HG03354 (cell line): ENCODE results near the gene NARF.
"Not testable (repeated sequence)": the region's sequence is repeated elsewhere in the genome, so short reads cannot be mapped to it uniquely, and the experiment has no call there.

Experiments used
- ATAC-seq: cut with Tn5 transposase; IDR thresholded peaks from one replicate; pipeline ENCODE4 v1.9.1; 2021; ENCODE audit warnings: mild to moderate bottlenecking; ENCODE audit not compliant: unreplicated experiment, poor library complexity, severe bottlenecking

NARF gene

DNA sequence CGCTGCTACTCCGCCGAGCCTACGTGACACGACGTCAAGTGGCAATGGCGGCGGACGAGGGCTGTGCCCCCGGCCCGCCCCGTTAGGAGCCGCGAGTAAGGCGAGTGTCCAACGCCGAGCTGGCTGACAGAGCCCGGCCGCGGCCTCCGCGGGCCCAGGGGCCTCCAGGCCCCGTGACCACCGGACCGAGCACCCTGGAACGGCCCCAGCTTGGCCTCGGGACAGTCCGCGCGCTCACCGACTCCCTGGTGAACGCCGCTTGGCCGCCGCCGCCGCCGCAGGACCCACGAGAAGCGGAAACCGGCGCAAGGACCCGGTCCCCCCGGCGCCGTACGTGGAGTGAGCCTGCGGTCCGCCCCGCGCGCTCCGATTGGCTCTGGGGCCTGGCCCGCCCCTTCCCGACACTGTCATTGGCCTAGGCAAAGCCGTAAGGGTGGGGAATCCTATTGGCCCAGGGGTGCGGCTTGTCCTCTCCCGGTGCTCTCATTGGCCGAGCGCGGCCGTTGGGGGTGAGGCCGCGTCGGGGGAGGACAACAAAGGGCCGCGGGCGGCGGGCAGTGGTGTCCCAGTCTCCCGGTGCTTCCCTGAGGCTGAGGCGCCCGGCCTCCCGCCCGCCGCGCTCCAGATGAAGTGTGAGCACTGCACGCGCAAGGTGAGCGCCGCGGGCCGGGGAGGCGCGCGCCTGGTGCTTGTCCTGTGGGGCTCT, at the start of gene NARF:
NARF (plus strand) TSS at position 563 of the 706 bp plus-strand sequence; CDS start at position 626, 63 bp downstream.
- ATAC-seq, result peak; percentile 92

DNA sequence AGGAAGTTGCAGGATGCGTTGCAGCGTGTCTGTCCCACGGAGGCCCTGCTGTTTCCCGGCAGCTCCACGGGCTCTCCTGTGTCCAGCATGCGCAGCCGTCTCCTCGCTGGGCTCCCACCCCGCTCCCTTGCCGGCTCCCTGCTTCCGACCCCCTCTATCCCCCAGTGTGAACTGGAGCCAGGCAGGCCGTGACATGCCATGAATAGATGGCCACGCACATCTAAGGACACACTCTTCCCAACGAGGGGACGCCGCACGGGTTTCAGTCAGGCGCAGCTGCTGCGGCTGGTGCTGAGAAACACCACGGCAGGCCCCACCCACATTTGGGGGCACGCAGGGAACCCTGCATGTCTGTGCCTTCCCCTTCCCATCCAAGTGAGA, 49.6 kb upstream of the NARF start:
- no peak for ATAC-seq

GRCh38 chr17:82410014-82410716, 48.4 kb upstream of the NARF start:
- ATAC-seq, result no peak

DNA sequence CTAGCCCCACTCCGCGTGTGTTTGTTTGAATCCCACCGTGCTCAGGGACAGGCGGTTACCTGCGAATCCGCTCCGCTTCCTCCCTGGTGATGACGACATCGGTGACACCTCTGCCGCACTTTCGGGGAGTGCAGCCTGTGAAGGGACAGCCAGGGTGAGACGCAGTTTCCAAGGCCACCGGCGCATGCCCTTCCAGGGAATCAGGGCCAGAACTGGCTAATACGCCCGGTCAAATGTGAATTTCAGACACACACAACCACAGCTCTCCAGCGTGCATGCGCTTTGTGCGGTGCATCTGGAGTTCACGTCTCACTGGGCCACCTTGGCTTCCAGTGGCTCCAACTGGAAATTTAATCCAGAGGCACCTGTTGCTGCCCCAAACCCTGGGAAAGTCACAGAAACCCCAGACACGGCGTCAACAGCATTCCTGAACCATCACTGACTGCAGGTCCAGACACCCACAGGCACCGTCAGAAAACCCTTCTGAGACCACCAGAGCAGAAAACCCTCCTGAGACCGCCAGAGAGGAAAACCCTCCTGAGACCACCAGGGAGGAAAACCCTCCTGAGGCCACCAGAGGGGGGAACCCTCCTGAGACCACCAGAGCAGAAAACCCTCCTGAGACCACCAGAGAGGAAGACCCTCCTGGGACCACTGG, 47.0 kb upstream of the NARF start:
- ATAC-seq, result no peak

DNA sequence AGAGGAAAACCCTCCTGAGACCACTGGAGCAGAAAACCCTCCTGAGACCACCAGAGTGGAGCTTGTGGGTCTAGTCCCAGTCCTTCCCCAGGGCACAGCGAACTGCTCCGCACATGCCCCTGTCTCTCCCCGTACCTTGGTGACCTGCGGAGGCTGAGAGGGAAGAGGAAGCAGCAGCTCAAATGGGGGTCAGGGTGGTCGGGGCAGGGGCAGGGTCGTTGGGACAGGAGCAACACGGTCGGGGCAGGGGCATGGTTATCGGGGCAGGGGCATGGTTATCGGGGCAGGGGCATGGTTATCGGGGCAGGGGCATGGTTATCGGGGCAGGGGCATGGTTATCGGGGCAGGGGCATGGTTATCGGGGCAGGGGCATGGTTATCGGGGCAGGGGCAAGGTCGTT, 46.5 kb upstream of the NARF start:
- not testable (repeated sequence) for ATAC-seq

DNA sequence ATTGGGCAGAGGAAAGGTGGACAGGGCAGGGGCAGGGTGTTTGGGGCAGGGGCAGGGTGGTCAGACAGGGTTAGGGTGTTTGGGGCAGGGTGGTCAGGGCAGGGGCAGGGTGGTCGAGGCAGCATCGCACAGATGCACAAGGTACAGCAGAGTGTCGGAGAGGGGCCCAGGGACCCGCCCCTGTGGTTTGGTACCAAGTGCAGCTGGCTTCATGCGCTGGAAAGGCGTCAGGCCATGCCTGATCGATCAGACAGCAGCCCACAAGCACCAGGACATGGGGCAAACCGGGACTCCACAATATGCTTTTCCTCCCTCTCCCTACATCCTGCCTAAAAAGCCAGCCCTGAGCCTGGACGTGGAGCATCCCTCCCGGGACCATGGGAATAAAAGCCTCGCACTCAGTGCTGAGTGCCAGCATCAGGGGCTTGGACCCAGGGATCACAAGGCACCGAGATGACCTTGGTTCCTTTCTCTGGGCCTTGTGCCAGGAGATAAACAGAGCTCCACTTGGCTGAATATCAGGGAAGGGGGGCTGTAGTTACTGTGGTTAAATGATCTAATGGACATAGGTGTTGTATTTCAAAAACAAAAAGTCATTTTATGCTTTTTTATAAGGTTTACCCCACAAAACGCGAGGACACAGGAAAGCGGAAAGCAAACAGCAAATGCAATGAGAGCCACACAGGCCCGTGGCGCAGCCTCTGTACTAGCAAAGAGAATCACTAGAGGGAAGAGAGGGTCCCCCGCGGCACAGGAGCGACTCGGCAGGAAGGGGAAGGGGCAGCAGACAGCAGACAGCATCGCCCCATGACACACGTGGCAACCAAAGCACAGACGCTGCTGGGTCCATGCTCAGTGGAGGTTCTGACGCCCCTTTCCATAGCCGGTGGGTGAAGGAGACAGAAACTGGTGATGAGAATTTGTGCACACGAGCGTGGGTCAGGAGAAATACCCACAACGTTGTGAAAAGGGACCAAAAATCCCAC, 45.7 kb upstream of the NARF start:
- no peak for ATAC-seq

DNA sequence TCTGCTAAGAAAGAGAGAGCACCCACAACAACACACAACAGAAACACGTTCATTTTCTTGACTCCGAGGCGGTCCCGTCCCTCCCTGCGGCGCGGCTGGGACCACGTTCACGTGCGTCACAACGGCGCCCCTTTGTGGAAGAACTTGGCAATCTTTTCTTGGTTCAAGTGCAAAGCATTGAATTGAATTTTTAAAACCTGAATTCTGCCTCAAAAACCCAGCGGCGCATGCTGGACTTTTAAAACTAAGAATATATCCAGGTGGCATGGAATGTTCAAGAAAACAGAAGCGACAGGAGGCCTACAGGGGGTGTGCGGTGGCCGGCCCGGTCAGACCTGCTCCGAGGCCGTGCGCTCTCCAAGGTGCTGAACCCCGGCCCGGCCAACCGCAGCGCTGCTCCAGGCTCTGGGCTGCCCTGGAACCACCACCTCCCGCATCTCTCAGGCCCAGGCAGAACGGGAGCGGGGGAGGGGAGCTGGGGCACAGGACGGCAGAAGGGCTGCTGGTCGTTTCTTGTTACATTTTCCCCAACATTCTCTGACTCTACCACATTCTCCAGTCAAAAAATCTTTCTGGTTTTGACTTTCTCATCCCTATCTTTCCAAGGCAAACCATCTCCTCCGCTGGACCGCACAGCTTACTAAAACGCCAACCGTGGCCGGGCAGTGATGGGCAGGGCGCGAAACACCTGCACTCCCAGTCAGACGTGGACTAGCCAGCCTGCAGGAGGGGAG, 43.8 kb upstream of the NARF start:
- no peak for ATAC-seq

DNA sequence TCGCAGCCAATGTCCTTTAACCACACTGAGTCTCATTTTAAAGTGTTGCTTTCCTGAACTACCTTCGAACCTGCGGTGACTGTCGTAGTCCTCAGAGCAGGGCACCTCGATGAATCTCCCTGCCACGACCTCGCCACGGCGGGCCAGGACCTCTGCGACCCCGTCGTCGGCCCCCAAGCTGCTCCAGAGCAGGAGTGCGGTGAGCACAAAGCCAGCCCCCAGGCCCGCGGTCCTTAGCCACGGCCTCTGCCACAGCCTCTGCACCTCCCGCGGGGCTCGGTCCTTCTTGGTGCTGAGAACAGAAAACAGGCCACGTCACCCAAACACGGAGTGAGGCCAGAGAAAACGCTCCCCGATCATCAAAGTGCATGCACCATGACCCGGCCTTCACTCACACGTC, 43.2 kb upstream of the NARF start:
- no peak for ATAC-seq

DNA sequence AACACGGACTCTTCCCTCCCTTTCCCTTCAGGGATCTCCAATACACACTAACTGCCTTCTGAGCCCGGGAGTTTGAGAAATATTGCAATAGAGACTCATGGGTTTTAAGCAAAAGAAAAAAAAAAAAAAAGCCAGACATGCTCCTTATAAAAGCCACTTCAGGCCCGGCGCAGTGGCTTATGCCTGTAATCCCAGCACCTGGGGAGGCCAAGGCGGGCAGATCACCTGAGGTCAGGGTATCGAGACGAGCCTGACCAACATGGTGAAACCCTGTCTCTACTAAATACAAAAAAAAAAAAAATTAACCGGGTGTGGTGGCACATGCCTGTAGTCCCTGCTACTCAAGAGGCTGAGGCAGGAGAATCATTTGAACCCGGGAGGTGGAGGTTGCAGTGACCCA, 42.8 kb upstream of the NARF start:
- no peak for ATAC-seq

- ATAC-seq, result no peak
Observed at GRCh38 chr17:82416264-82416663, 42.3 kb upstream of the NARF start.

DNA sequence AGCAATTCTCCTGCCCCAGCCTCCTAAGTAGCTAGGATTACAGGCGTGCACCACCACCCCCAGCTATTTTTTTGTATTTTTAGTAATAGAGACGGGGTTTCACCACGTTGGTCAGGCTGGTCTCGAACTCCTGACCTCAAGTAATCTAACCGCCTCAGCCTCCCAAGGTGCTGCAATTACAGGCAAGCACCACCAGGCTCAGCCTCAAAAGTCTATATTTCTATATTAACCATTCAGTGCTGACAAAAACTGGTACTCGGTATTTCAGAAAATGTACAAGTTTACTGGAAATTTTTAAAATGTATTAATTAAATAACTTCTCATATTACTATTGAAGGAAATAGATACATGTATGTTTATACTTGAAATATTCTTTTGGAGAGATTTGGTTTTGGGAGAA, 41.8 kb upstream of the NARF start:
- no peak for ATAC-seq

DNA sequence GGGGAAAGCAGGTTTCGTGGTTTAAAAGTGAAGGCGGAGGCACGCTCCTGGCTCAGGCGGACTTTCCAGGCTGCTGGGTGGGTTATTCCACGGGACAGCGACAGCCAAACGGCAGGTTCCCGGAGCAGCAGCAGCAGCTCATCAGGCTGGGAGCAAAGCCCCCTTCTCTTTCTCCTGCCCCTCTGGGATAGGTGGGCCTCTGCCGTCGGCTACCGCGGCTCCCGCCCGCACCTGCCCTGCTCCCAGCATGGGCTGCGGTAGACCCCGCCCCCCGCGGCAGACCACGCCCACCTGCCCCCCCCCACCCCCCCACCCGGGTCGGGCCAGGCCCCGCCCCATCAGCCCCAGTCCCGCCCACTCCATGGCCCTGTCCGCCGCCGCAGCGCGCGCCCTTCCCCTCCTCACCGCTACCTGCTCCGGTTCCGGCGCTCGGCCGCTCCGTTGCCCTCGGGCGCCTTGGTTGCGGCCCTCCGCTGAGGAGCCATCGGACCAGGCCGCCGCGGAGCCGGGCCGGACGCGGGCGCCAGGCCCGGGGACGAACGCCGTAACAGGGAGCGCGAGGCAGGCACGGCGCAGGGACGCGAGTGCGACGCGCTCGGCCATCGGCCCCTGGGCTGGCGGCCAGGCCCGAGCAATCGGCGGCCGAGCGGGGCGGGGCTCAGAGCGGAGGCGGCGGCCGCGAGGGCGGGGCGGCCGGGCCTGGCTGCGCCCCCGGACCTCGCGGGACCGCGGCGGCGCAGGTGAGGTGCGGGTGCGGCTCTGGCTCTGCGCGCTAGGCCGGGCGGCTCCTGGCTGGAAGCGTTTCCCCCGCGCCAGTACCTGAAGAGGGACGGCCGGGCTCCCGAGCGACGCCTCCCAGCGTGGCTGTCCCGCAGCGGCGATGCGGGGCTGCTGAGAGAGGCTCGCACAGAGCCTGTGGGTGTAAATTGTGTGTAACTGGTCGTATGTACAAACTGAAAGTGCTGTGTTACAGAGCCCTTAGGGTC, 40.2 kb upstream of the NARF start, which contains the start of the genes HEXD and OGFOD3:
HEXD (plus strand) TSS at position 347 of the 986 bp plus-strand sequence. CDS start 1,453 bp downstream, outside the sequence.
OGFOD3 (minus strand) TSS at position 586 of the 986 bp plus-strand sequence; CDS start at position 485, 101 bp downstream.
- peak; percentile 85 for ATAC-seq

- ATAC-seq, result no peak
Observed at GRCh38 chr17:82419540-82419939, 39.0 kb upstream of the NARF start.

DNA sequence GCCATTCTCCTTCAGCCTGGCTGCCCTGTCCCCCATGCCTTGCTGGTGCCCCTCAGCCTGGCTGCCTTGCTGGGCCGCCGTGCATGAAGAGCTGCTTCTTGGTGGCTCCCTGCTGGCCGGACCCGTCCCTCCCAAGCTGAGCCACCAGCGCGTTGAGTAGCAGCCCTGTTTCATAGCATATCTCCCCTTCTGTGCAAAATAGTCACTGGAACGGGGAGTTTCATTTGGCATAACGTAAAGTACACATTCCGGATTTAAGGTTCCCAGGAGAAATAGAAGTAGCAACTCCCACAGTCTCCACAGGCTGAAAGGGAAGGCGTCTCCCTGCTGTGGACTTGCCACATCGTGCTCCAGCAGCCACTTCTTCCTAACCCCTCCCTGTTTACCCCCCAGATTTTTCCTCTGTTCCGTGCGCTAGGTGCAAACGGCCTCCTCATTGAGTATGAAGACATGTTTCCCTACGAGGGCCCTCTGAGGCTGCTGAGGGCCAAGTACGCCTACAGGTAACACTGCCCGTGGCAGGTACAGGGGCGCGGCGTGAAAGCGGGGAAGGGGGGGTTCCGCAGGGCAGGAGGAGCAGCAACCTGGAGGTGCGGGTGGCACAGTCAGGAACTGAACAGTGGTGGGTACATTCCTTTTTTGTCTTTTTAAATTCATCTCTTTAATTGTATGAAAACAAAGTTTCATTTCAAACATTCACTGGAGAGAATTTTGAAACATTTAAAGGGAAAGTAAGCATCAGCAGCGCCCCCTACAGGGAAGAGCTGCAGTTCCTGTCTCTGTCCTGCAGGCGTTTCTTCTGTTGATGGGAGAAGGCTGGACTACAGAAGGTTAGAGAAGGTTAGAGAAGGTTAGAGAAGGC, 34.3 kb upstream of the NARF start:
- no peak for ATAC-seq

- ATAC-seq, result no peak
Observed at GRCh38 chr17:82424863-82425159, 33.7 kb upstream of the NARF start.

DNA sequence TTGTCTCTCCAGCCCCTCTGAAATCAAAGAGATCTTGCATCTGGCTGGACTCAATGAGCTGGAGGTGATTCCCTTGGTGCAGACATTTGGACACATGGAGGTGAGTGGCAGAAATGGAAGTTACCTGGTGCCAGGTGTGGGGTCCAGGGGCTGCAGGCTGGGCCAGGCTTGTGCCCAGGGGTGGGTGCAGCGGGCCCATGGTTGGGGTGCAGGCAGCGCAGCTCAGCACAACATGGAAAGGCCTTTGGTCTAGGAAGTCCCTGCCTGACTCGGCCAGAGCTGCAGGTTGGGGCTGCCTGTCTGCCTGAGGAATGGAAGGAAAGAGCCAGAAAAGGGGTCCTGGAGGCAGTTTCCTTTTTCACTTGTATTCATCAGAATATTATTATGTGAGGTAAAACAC, 30.0 kb upstream of the NARF start:
- no peak for ATAC-seq

DNA sequence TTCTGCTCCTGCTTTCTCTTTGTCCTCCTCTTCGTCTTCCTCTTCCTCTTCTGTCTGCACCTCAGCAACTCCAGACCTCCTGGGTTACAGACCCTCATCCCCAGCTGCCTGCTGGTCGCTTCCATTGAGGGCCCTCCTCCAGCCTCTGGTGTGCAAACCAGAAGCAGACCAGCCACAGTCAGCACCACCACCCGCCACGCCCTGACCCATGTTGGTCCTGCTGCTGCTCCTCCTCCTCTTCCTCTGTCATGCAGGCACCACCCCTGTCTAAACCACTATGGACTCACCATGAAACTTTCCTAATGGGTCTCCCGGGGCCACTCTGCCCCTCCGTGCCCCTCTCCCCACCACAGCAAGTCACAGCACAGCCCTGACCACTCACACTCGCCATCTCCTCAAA, 28.7 kb upstream of the NARF start:
- no peak for ATAC-seq
